Thoracic aorta (tissue), 2 donors: Measurements from ENCODE around the gene AUTS2. TPM values are rescaled to one million over a fixed set of nuclear protein-coding genes. Genes with fewer than 3 reads are reported as not detected.

Experiments
- ATAC-seq: fragments of 150-250 bp; one replicate; pipeline ENCODE4 v1.8.0; 2017; ENCODE audit warnings: low read depth; ENCODE audit not compliant: insufficient number of reproducible peaks, low FRiP score
- DNase-seq: peaks from one replicate; pipeline ENCODE4 v3.0.0-alpha.2; 2020; ENCODE audit warnings: low spot score
- H3K27ac ChIP-seq, 2 donors: fragments of 200-600 bp; sonication (generic); 1 replicate in 1 of 2; 2 replicates in 1 of 2; pipeline ENCODE4 v1.5.1; 2016; ENCODE audit warnings: mild to moderate bottlenecking in 2 of 2, moderate library complexity in 2 of 2
- H3K27me3 ChIP-seq: fragments of 200-600 bp; sonication (generic); replicated peaks from 2 replicates; pipeline ENCODE4 v1.6.0; 2016; ENCODE audit warnings: mild to moderate bottlenecking; ENCODE audit not compliant: insufficient read depth
- H3K36me3 ChIP-seq: fragments of 200-600 bp; sonication (generic); one replicate; pipeline ENCODE4 v1.5.1; 2016
- H3K4me1 ChIP-seq, 2 donors: fragments of 200-600 bp; sonication (generic); 1 replicate in 1 of 2; 2 replicates in 1 of 2; pipeline versions ENCODE4 v1.5.1 to v1.6.0; 2016; ENCODE audit warnings: low read depth in 2 of 2, mild to moderate bottlenecking in 1 of 2; ENCODE audit not compliant: control insufficient read depth in 1 of 2
- H3K4me3 ChIP-seq: fragments of 200-600 bp; sonication (generic); 2 replicates; pipeline ENCODE4 v1.5.1; 2016; ENCODE audit warnings: mild to moderate bottlenecking
- H3K9me3 ChIP-seq: fragments of 200-600 bp; sonication (generic); 2 replicates; pipeline ENCODE4 v1.5.1; 2016
- CTCF ChIP-seq: fragments of 200-600 bp; sonication (generic); IDR thresholded peaks from one replicate; pipeline ENCODE4 v1.5.1; 2019; ENCODE audit warnings: antibody characterized with exemption
- total RNA-seq, 2 donors: library from RNA; depleted of rRNA; stranded (reverse); fragments of >200 nt; gene quantifications; one replicate each; pipeline versions ENCODE4 v1.1.0 to v1.2.3, GENCODE V29; 2016

The AUTS2 gene
- total RNA-seq, 2 donors from 2014 or later = 49.4 to 101 TPM

GRCh38 chr7:69638674-69639073, 40.4 kb downstream of the AUTS2 start:
- DNase-seq (no peak), ATAC-seq (no peak)
- no peak overlapping the region for H3K4me3 ChIP-seq
- no peaks in the 10 kb centered on the region for H3K9me3 ChIP-seq
- H3K27me3 ChIP-seq = no peaks in the 10 kb centered on the region
- no peaks in the 10 kb centered on the region for H3K4me1 ChIP-seq
- TF ChIP-seq CTCF = no peak
- H3K27ac ChIP-seq = no peak overlapping the region
- H3K36me3 ChIP-seq = no peaks in the 10 kb centered on the region

GRCh38 chr7:69640216-69640615, 41.9 kb downstream of the AUTS2 start:
- H3K9me3 ChIP-seq = no peaks in the 10 kb centered on the region
- H3K27me3 ChIP-seq = no peaks in the 10 kb centered on the region
- no peak overlapping the region for H3K27ac ChIP-seq
- H3K4me3 ChIP-seq = no peak overlapping the region
- DNase-seq (no peak), ATAC-seq (no peak)
- TF ChIP-seq CTCF = no peak
- H3K36me3 ChIP-seq = no peaks in the 10 kb centered on the region
- no peaks in the 10 kb centered on the region for H3K4me1 ChIP-seq

DNA sequence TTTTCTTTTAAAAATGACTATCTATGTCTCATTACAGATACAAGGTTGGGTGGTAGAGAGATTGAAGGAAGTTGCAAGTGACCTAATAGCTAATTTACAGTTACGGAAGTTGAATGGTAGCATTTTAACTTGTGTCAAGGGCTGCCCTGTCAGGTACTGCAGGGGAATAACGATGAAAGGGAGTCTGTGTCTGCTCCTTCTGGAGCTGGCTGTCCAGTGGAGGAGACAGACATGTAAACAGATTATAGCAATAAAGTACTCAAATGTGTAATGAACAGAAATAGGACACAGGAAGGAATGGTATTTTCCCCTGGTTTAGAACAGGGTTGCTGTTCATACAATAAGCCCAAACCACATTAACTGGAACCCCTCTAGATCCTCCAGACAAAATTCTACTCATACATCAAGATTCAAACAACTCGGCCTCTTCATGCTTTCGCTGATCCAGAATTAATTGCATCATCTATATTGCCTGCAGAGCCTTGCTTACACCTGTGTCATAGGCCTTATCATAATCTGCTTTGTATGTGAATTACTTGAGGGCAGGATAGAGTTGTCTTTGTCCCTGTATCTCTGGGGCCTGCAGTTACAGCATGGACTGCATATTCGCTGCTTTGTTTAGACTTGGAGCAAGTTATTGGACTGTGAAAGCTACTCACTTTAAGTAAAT, 42.8 kb downstream of the AUTS2 start:
- DNase-seq (no peak), ATAC-seq (no peak)
- Histone ChIP-seq H3K4me1 (no peaks in the 10 kb centered on the region), H3K4me3 (no peak overlapping the region), H3K9me3 (no peaks in the 10 kb centered on the region), H3K27ac (no peak overlapping the region), H3K36me3 (no peaks in the 10 kb centered on the region), H3K27me3 (no peaks in the 10 kb centered on the region)
- no peak for TF ChIP-seq CTCF

DNA sequence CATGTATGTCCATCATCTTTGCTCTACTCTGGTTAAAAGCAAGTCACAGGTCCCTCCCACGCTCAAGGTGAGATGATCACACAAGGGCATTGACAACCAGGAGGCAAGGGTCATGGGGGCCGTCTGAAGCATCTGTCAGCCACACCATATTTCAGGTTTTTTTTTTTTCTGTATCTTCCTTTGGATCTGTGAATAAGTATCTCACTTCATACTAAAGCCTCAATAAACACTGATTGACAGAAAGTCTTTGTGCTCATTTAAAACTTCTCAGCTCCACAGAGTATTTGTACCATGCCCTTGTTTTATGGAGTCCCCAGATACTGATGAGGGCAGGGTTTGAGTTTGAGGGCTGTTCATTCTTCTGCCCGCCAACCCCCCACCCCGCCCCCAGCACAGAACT, 45.0 kb downstream of the AUTS2 start:
- no peaks in the 10 kb centered on the region for H3K36me3 ChIP-seq
- H3K27me3 ChIP-seq = no peaks in the 10 kb centered on the region
- no peak for TF ChIP-seq CTCF
- ATAC-seq (no peak), DNase-seq (no peak)
- H3K4me3 ChIP-seq = no peak overlapping the region
- H3K27ac ChIP-seq = no peak overlapping the region
- H3K9me3 ChIP-seq = no peaks in the 10 kb centered on the region
- H3K4me1 ChIP-seq = no peaks in the 10 kb centered on the region

- H3K4me3 ChIP-seq = no peak overlapping the region
- H3K36me3 ChIP-seq = no peaks in the 10 kb centered on the region
- H3K27me3 ChIP-seq = no peaks in the 10 kb centered on the region
- no peaks in the 10 kb centered on the region for H3K4me1 ChIP-seq
- H3K27ac ChIP-seq = no peak overlapping the region
- no peak for TF ChIP-seq CTCF
- no peak for ATAC-seq
- no peaks in the 10 kb centered on the region for H3K9me3 ChIP-seq
- DNase-seq = no peak
These were observed 45.6 kb downstream of the AUTS2 start for GRCh38 chr7:69643708-69644445.
